HCT116 (cell line): Measurements from ENCODE around the gene SNUPN. TPM values are rescaled to one million over a fixed set of nuclear protein-coding genes. Genes with fewer than 3 reads are reported as not detected.
A peak's percentile ranks its signal among the peaks of the same experiment; 100 is the strongest.

Source experiments
- ATAC-seq: fragments of 200-7000 bp; cut with Tn5 transposase; 2 replicates; pipeline ENCODE4 v1.9.1; 2020; ENCODE audit warnings: mild to moderate bottlenecking, moderate library complexity
- Bru-seq: library from RNA; stranded (reverse); fragments of 400-500 nt; gene quantifications from one replicate; lab custom pipeline; 2021; lab: Mats Ljungman, UMichigan
- BruChase-seq, 2 experiments: library from RNA; stranded (reverse); fragments of 400-500 nt; gene quantifications; one replicate each; lab custom pipeline; 2021; lab: Mats Ljungman, UMichigan
- BruUV-seq: library from RNA; stranded (reverse); fragments of 400-500 nt; replicated peaks from 2 replicates; lab custom pipeline; 2021; lab: Mats Ljungman, UMichigan
- CTCF ChIA-PET: fragments of 300-600 bp; sonication (Branson Sonifier 250); formaldehyde crosslinking; loops from one replicate; lab custom pipeline; 2021; ENCODE audit warnings: antibody characterized with exemption; lab: Charles Lee
- POLR2A ChIA-PET: fragments of 300-600, 350-600 bp; sonication (Branson Sonifier 250); formaldehyde crosslinking; loops from one replicate; lab custom pipeline; 2021; ENCODE audit warnings: antibody characterized with exemption; lab: Charles Lee
- RAD21 ChIA-PET, 2 experiments: fragments of 300-600 bp; sonication (Branson Sonifier 250); formaldehyde crosslinking; loops; one replicate each; lab custom pipeline; 2023; ENCODE audit warnings: low total read pairs in 2 of 2; ENCODE audit not compliant: uncharacterized antibody in 2 of 2, unreplicated experiment in 2 of 2, low non-redundant PET in 1 of 2; lab: Charles Lee
- DNase-seq: peaks from one replicate; pipeline ENCODE4 v3.0.0-alpha.2; 2010; ENCODE audit warnings: low read depth, low spot score
- H2AFZ ChIP-seq: fragments of 200-600 bp; shearing (Covaris generic), sonication (generic); 2 replicates; pipeline ENCODE4 v1.6.1; 2017; ENCODE audit warnings: low read depth, mixed run types, mixed read lengths, antibody characterized with exemption, low read length; ENCODE audit not compliant: poor library complexity, severe bottlenecking
- H3K27ac ChIP-seq: 2 replicates; pipeline ENCODE4 v1.5.1; 2012; ENCODE audit warnings: low read depth, low read length
- H3K27me3 ChIP-seq: fragments of 200-600 bp; sonication (generic); 2 replicates; pipeline ENCODE4 v1.6.1; 2016; ENCODE audit warnings: mixed run types, low read length, mixed read lengths; ENCODE audit not compliant: insufficient read depth
- H3K36me3 ChIP-seq, 2 experiments: fragments of 200-500 bp in 1 of 2; fragments of 200-600 bp in 1 of 2; sonication (Bioruptor generic) in 1 of 2; sonication (generic) in 1 of 2; 2 replicates each; pipeline versions ENCODE4 v1.5.1 to v1.6.1; 2014 to 2016; ENCODE audit warnings: low read length in 2 of 2, inconsistent platforms in 1 of 2, mixed read lengths in 1 of 2, mixed run types in 1 of 2; ENCODE audit not compliant: insufficient read depth in 2 of 2, control insufficient read depth in 1 of 2
- H3K4me1 ChIP-seq, 2 experiments: fragments of 200-600 bp in 1 of 2; sonication (generic) in 1 of 2; 2 replicates each; pipeline versions ENCODE4 v1.5.1 to v1.6.1; 2012 to 2017; ENCODE audit warnings: low read length in 2 of 2, inconsistent platforms in 1 of 2, mild to moderate bottlenecking in 1 of 2, mixed read lengths in 1 of 2, mixed run types in 1 of 2, moderate library complexity in 1 of 2; ENCODE audit not compliant: insufficient read depth in 2 of 2, control insufficient read depth in 1 of 2
- H3K4me2 ChIP-seq: fragments of 200-600 bp; sonication (generic); 2 replicates; pipeline ENCODE4 v1.6.1; 2017; ENCODE audit warnings: mixed run types, low read length, mixed read lengths
- H3K4me3 ChIP-seq, 2 experiments: fragments of 200-600 bp in 1 of 2; sonication (generic) in 1 of 2; replicated peaks in 1 of 2; 2 replicates each; pipeline ENCODE4 v1.5.1; 2011 to 2016; ENCODE audit warnings: low read length in 2 of 2, control low read depth in 1 of 2, low read depth in 1 of 2, mild to moderate bottlenecking in 1 of 2, mixed read lengths in 1 of 2, mixed run types in 1 of 2
- H3K79me2 ChIP-seq: fragments of 200-600 bp; sonication (generic); 2 replicates; pipeline ENCODE4 v1.6.1; 2017; ENCODE audit warnings: mild to moderate bottlenecking, mixed run types, low read length, moderate library complexity, mixed read lengths; ENCODE audit not compliant: insufficient read depth
- H3K9ac ChIP-seq: fragments of 200-600 bp; sonication (generic); 2 replicates; pipeline ENCODE4 v1.6.1; 2016; ENCODE audit warnings: low read length, mixed read lengths
- H3K9me2 ChIP-seq: fragments of 200-600 bp; sonication (generic), shearing (Covaris generic); 2 replicates; pipeline ENCODE4 v1.6.1; 2017; ENCODE audit warnings: mixed run types, mild to moderate bottlenecking, moderate library complexity; ENCODE audit not compliant: insufficient read depth
- H3K9me3 ChIP-seq, 2 experiments: fragments of 200-500 bp in 1 of 2; fragments of 200-600 bp in 1 of 2; sonication (Bioruptor generic) in 1 of 2; sonication (generic) in 1 of 2; 2 replicates each; pipeline ENCODE4 v1.6.1; 2014 to 2017; ENCODE audit warnings: low read length in 2 of 2, mixed read lengths in 2 of 2, inconsistent platforms in 1 of 2, low read depth in 1 of 2, mild to moderate bottlenecking in 1 of 2, mixed run types in 1 of 2, moderate library complexity in 1 of 2; ENCODE audit not compliant: control insufficient read depth in 1 of 2, insufficient read depth in 1 of 2
- H4K20me1 ChIP-seq: fragments of 200-600 bp; sonication (generic), shearing (Covaris generic); 2 replicates; pipeline ENCODE4 v1.6.1; 2017; ENCODE audit warnings: mixed run types, mild to moderate bottlenecking, moderate library complexity; ENCODE audit not compliant: insufficient read depth
- CEBPB ChIP-seq: IDR thresholded peaks from 2 replicates; pipeline ENCODE4 v1.6.1; 2012; ENCODE audit warnings: low read depth
- EGR1 ChIP-seq: IDR thresholded peaks from 2 replicates; pipeline ENCODE4 v1.6.1; 2012; ENCODE audit warnings: low read depth
- ELF1 ChIP-seq: IDR thresholded peaks from 2 replicates; pipeline ENCODE4 v1.6.1; 2012; ENCODE audit warnings: low read depth, borderline replicate concordance
- EZH2 ChIP-seq: fragments of 200-600 bp; sonication (generic); IDR thresholded peaks from 2 replicates; pipeline ENCODE4 v1.6.1; 2017; ENCODE audit warnings: antibody characterized with exemption, mixed run types
- FOSL1 ChIP-seq: IDR thresholded peaks from 2 replicates; pipeline ENCODE4 v1.6.1; 2012; ENCODE audit warnings: low read depth
- JUND ChIP-seq: IDR thresholded peaks from 2 replicates; pipeline ENCODE4 v1.6.1; 2012
- POLR2A ChIP-seq: IDR thresholded peaks from 2 replicates; pipeline ENCODE4 v1.7.0; 2011; ENCODE audit warnings: borderline replicate concordance; ENCODE audit not compliant: insufficient read depth, insufficient read length; ENCODE audit errors: extremely low read depth
- POLR2AphosphoS5 ChIP-seq: IDR thresholded peaks from 2 replicates; pipeline ENCODE4 v1.6.1; 2011; ENCODE audit warnings: mild to moderate bottlenecking, low read depth, low read length, moderate library complexity
- SIN3A ChIP-seq: IDR thresholded peaks from 2 replicates; pipeline ENCODE4 v1.6.1; 2012; ENCODE audit warnings: low read depth
- SP1 ChIP-seq: IDR thresholded peaks from 2 replicates; pipeline ENCODE4 v1.6.1; 2012; ENCODE audit warnings: low read depth
- SRF ChIP-seq: IDR thresholded peaks from 2 replicates; pipeline ENCODE4 v1.6.1; 2012; ENCODE audit warnings: low read depth
- YY1 ChIP-seq: IDR thresholded peaks from 2 replicates; pipeline ENCODE4 v1.6.1; 2011; ENCODE audit warnings: low read length, low read depth, moderate library complexity, mild to moderate bottlenecking; ENCODE audit not compliant: insufficient replicate concordance; ENCODE audit errors: extremely low read depth
- ZFX ChIP-seq: fragments of 450-650 bp; IDR thresholded peaks from 2 replicates; pipeline ENCODE4 v1.6.1; 2017
- ZNF274 ChIP-seq: fragments of 200-500 bp; sonication (Bioruptor generic); IDR thresholded peaks from 2 replicates; pipeline ENCODE4 v1.6.1; 2014; ENCODE audit warnings: mild to moderate bottlenecking, low read depth, low read length, inconsistent platforms
- intact Hi-C: fragments of 100-400 bp; cut with micrococcal nuclease; formaldehyde crosslinking; loops from 2 replicates; pipeline ENCODE4 v1.10.0; 2022
- long read RNA-seq: library from polyadenylated mRNA; unstranded; transcript quantifications from one replicate; pipeline ENCODE4 v2.0.0, GENCODE V29; 2021; ENCODE audit not compliant: unreplicated experiment
- polyA plus RNA-seq: library from polyadenylated mRNA; unstranded; fragments of >200 nt; gene quantifications from 2 replicates; pipeline ENCODE4 v1.2.1, GENCODE V29; 2012; ENCODE audit warnings: missing spikeins
- total RNA-seq: library from RNA; stranded (reverse); gene quantifications from one replicate; pipeline ENCODE4 v1.2.1, GENCODE V29; 2021; ENCODE audit not compliant: unreplicated experiment
- TF ChIP-seq, protein P1 (sequence below): IDR thresholded peaks from 2 replicates; pipeline ENCODE4 v1.6.1; 2012
- TF ChIP-seq, protein P2 (sequence below): IDR thresholded peaks from 2 replicates; pipeline ENCODE4 v1.6.1; 2012; ENCODE audit warnings: low read depth
- TF ChIP-seq, protein P3 (sequence below), 3 experiments: fragments of 200-600 bp in 1 of 3; sonication (generic) in 1 of 3; IDR thresholded peaks in 2 of 3; conservative IDR thresholded peaks in 1 of 3; 2 replicates each; pipeline ENCODE4 v1.5.1; 2012 to 2017; ENCODE audit warnings: low read depth in 2 of 3, low read length in 2 of 3, antibody characterized with exemption in 1 of 3, borderline replicate concordance in 1 of 3, control low read depth in 1 of 3, mild to moderate bottlenecking in 1 of 3, mixed read lengths in 1 of 3, mixed run types in 1 of 3, moderate library complexity in 1 of 3; ENCODE audit not compliant: insufficient read depth in 1 of 3
- TF ChIP-seq, protein P4 (sequence below): IDR thresholded peaks from 2 replicates; pipeline ENCODE4 v1.6.1; 2012

The SNUPN gene
- 29.8 TPM for total RNA-seq
- polyA plus RNA-seq, result 20.1 and 28.7 TPM in 2 replicates
- percentile 59 among the genes with signal in this experiment for Bru-seq, nascent RNA
- BruChase-seq, experiment 1, labeled RNA remaining after a 6-hour chase, result percentile 64 among the genes with signal in this experiment
- BruChase-seq, experiment 2, labeled RNA remaining after a 2-hour chase, result percentile 59 among the genes with signal in this experiment
- long read RNA-seq, transcript SNUPN-201 (9 exons, 1,513 nt), result major isoform, 26 of 69 reads
- long read RNA-seq, transcript SNUPN-206 (9 exons, 1,682 nt), result minor isoform, 19 of 69 reads
- long read RNA-seq, partial matches to known transcripts, result 9 of 69 reads
- long read RNA-seq, other reads (novel, unspliced or antisense), result 10 of 69 reads

DNA sequence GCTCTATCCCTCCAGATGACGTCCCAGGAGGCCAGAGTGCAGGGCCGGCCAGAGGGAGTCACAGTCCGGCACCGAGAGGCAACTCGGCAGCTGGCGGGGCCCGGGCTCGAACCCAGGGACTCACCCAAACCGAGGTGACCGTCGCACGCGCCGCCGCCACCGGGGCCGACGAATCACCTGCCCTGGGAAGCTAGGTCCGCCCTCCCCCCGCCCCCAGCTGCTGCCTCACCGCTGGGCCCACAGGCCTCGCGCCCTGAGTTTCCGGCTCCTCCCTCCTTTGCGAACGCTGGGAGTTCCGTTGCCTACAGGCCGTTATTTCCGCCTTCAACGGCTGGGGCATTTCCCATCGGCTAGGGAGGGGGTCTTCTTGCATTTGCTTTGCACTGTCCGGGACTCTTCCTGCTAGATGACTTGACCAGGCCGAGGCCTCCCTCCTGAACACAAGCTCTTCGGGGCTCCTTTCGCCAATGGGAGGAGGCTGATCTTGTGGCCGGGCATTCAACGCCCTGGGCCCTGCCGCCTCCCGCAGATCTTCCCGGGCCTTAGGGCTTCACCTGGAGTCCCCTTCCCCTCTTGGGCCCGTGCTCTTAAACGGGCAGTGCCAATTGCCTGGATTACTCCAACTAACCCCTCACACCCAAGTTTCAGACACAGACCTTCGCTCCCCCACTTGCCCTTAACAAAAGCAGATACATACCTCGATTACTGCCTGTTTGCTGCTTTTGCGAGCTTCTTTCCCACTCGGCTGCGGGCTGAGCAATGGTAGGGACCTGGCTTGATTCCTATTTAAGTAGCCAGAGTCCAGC is at the start of gene SNUPN:
SNUPN (minus strand) TSS at position 184 of the 806 bp plus-strand sequence. CDS start 4,674 bp downstream, outside the sequence.
- H3K9me3 ChIP-seq, result no peaks in the 10 kb centered on the region
- no peaks in the 10 kb centered on the region for H3K36me3 ChIP-seq
- H3K4me2 ChIP-seq, result peak within 1 kb of the TSS; percentile 89
- ChIA-PET RAD21 (interaction anchor here in 1 of 2 experiments (0.5 to 1.2 kb wide), 2 partner anchors 43 to 47 kb away, joined by 4 to 6 read pairs; partner anchors contain the start of gene PTPN9), CTCF (interaction anchor here (0.8 to 2.8 kb wide), 6 partner anchors 11 to 258 kb away, joined by 3 to 6 read pairs (median 3); partner anchors contain the start of genes IMP3 and SNX33), POLR2A (interaction anchor here (0.6 to 3.2 kb wide), 9 partner anchors 10 to 258 kb away, joined by 3 to 35 read pairs (median 4); partner anchors contain the start of genes IMP3, MAN2C1, PTPN9 and SIN3A)
- no peaks in the 10 kb centered on the region; the same call in 1 of the 2 replicates for H3K79me2 ChIP-seq
- peak within 1 kb of the TSS; percentile 99 for H3K27ac ChIP-seq
- peak within 1 kb of the TSS; percentile 100 for H3K9ac ChIP-seq
- peak; percentile 90 for DNase-seq
- intact Hi-C loops, result loop anchor here (2.0 to 5.0 kb wide), 4 partner anchors 15 to 258 kb away; partner anchors contain the start of genes IMP3 and MAN2C1
- peak within 1 kb of the TSS; percentile 91 to 99 for H3K4me3 ChIP-seq
- ATAC-seq, result peak; percentile 83
- TSS peak; percentile 95 for BruUV-seq
- no peaks in the 10 kb centered on the region for H3K9me2 ChIP-seq
- no peaks in the 10 kb centered on the region for H4K20me1 ChIP-seq
- no peaks in the 10 kb centered on the region for H3K27me3 ChIP-seq
- no peak within 1 kb of the TSS for H2AFZ ChIP-seq
- H3K4me1 ChIP-seq, result peaks cover 16 to 40% of the 10 kb centered on the region in 2 experiments
- TF ChIP-seq YY1 (peak; percentile 4), ZNF274 (no peak), EGR1 (no peak), POLR2A (peak; percentile 87), EZH2 (no peak), SIN3A (peak; percentile 87; the same call in 1 of the 2 replicates), CEBPB (no peak), SRF (no peak), FOSL1 (no peak), ZFX (peak; percentile 89), ELF1 (peak; percentile 64; the same call in 1 of the 2 replicates), POLR2AphosphoS5 (peak; percentile 84), JUND (no peak), SP1 (peak; percentile 91)
- TF ChIP-seq, protein P1, sequence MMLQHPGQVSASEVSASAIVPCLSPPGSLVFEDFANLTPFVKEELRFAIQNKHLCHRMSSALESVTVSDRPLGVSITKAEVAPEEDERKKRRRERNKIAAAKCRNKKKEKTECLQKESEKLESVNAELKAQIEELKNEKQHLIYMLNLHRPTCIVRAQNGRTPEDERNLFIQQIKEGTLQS, result no peak
- TF ChIP-seq, protein P2, sequence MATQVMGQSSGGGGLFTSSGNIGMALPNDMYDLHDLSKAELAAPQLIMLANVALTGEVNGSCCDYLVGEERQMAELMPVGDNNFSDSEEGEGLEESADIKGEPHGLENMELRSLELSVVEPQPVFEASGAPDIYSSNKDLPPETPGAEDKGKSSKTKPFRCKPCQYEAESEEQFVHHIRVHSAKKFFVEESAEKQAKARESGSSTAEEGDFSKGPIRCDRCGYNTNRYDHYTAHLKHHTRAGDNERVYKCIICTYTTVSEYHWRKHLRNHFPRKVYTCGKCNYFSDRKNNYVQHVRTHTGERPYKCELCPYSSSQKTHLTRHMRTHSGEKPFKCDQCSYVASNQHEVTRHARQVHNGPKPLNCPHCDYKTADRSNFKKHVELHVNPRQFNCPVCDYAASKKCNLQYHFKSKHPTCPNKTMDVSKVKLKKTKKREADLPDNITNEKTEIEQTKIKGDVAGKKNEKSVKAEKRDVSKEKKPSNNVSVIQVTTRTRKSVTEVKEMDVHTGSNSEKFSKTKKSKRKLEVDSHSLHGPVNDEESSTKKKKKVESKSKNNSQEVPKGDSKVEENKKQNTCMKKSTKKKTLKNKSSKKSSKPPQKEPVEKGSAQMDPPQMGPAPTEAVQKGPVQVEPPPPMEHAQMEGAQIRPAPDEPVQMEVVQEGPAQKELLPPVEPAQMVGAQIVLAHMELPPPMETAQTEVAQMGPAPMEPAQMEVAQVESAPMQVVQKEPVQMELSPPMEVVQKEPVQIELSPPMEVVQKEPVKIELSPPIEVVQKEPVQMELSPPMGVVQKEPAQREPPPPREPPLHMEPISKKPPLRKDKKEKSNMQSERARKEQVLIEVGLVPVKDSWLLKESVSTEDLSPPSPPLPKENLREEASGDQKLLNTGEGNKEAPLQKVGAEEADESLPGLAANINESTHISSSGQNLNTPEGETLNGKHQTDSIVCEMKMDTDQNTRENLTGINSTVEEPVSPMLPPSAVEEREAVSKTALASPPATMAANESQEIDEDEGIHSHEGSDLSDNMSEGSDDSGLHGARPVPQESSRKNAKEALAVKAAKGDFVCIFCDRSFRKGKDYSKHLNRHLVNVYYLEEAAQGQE, result no peak
- TF ChIP-seq, protein P3, sequence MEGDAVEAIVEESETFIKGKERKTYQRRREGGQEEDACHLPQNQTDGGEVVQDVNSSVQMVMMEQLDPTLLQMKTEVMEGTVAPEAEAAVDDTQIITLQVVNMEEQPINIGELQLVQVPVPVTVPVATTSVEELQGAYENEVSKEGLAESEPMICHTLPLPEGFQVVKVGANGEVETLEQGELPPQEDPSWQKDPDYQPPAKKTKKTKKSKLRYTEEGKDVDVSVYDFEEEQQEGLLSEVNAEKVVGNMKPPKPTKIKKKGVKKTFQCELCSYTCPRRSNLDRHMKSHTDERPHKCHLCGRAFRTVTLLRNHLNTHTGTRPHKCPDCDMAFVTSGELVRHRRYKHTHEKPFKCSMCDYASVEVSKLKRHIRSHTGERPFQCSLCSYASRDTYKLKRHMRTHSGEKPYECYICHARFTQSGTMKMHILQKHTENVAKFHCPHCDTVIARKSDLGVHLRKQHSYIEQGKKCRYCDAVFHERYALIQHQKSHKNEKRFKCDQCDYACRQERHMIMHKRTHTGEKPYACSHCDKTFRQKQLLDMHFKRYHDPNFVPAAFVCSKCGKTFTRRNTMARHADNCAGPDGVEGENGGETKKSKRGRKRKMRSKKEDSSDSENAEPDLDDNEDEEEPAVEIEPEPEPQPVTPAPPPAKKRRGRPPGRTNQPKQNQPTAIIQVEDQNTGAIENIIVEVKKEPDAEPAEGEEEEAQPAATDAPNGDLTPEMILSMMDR (IDR thresholded peaks at IDR 0.05 in 2 of 3, conservative IDR thresholded peaks at IDR 0.05 in 1 of 3; ENCODE audit: borderline replicate concordance in 1 of 3, insufficient read depth in 1 of 3, low read depth in 2 of 3, low read length in 2 of 3), result no peak
- TF ChIP-seq, protein P4, sequence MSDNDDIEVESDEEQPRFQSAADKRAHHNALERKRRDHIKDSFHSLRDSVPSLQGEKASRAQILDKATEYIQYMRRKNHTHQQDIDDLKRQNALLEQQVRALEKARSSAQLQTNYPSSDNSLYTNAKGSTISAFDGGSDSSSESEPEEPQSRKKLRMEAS, result peak; percentile 88
